Heart right ventricle (tissue), 16 donors: Measurements from ENCODE around the gene NXPH2. TPM values are rescaled to one million over a fixed set of nuclear protein-coding genes. Genes with fewer than 3 reads are reported as not detected.
"Not testable (repeated sequence)": the region's sequence is repeated elsewhere in the genome, so short reads cannot be mapped to it uniquely, and the experiment has no call there.

Experiments used
- ATAC-seq, 8 donors: fragments of 200-7000 bp; cut with Tn5 transposase; one replicate each; pipeline ENCODE4 v1.9.1; 2020; ENCODE audit warnings: mild to moderate bottlenecking in 8 of 8, moderate library complexity in 8 of 8, moderate number of reproducible peaks in 1 of 8
- DNase-seq, 2 donors: peaks; one replicate each; pipeline ENCODE4 v3.0.0-alpha.2; 2020
- H3K27ac ChIP-seq, 10 donors: fragments of 200-600 bp; sonication (generic) in 2 of 10; one replicate each; pipeline versions ENCODE4 v1.5.0 to v1.8.0; 2020 to 2022; ENCODE audit warnings: mild to moderate bottlenecking in 3 of 10
- H3K27me3 ChIP-seq, 7 donors: fragments of 200-600 bp; one replicate each; pipeline ENCODE4 v1.8.0; 2021 to 2022; ENCODE audit warnings: mild to moderate bottlenecking in 2 of 7
- H3K36me3 ChIP-seq, 9 donors: fragments of 200-600 bp; sonication (generic) in 1 of 9; one replicate each; pipeline versions ENCODE4 v1.5.0 to v1.8.0; 2020 to 2022; ENCODE audit warnings: mild to moderate bottlenecking in 2 of 9
- H3K4me1 ChIP-seq, 9 donors: fragments of 200-600 bp; sonication (generic) in 1 of 9; one replicate each; pipeline versions ENCODE4 v1.5.0 to v1.8.0; 2020 to 2022; ENCODE audit warnings: mild to moderate bottlenecking in 4 of 9
- H3K4me3 ChIP-seq, 10 donors: fragments of 200-600 bp; sonication (generic) in 2 of 10; one replicate each; pipeline versions ENCODE4 v1.5.0 to v1.8.0; 2020 to 2022; ENCODE audit warnings: mild to moderate bottlenecking in 7 of 10, moderate library complexity in 2 of 10
- H3K9me3 ChIP-seq, 11 donors: fragments of 200-600 bp in 10 of 11; sonication (generic) in 2 of 11; one replicate each; pipeline versions ENCODE4 v1.5.0 to v1.8.0; 2013 to 2022; ENCODE audit warnings: mild to moderate bottlenecking in 2 of 11, control low read depth in 1 of 11, moderate library complexity in 1 of 11
- WGBS, 2 donors: extraction: QIAGEN DNeasy Blood & Tissue Kit; methylation state at CpG; one replicate each; pipeline ENCODE4 v1.1.7; 2013; ENCODE audit warnings: inconsistent platforms in 1 of 2; 5-methylcytosine and 5-hydroxymethylcytosine counted together
- intact Hi-C, 10 donors: fragments of 100-400 bp; cut with DNase I; formaldehyde crosslinking; loops; one replicate each; pipeline versions ENCODE4 v1.11.1 to v1.14.2; 2022
- polyA plus RNA-seq, 2 donors: library from polyadenylated mRNA; stranded (reverse); fragments of 200-250 nt; gene quantifications; one replicate each; pipeline ENCODE4 v1.2.3, GENCODE V29; 2013
- total RNA-seq, 10 donors: library from RNA; stranded (reverse); fragmentation: NEBNext Ultra II Directional in 3 of 10; extraction: Animal tissue kit (Norgen Biotek cat#: 25700) in 3 of 10; gene quantifications; one replicate each; pipeline versions ENCODE4 v1.2.1 to v1.2.4, GENCODE V29; 2021 to 2023
- TF ChIP-seq, protein P1 (sequence below), 9 donors: fragments of 200-600 bp; sonication (generic) in 2 of 9; IDR thresholded peaks; one replicate each; pipeline versions ENCODE4 v1.5.0 to v1.8.0; 2021 to 2022; ENCODE audit warnings: antibody characterized with exemption in 9 of 9, mild to moderate bottlenecking in 5 of 9, moderate library complexity in 1 of 9
- donor health status: Arrhythmogenic right ventricular cardiomyopathy.
- donor health status: ischemic (EF 13 %, LVEDD 7.1; RV severe dilation, severe dysfunction).
- donor health status: healthy with polysubstance abuse.
- donor health status: DM: no; HTN: yes; CAD: no.
- donor health status: DM: no; HTN: no; CAD: no.
- donor health status: ischemic (EF 25% LVEDD 6.9; RV normal size, moderate dysfunction).
- donor health status: ischemic (EF 25% LVEDD 5.7; RV mildly dilated, moderate dysfunction).
- donor health status: healthy.
- donor health status: DM: yes; HTN: yes; CAD: no.
- donor health status: Ischemic cardiomyopathy.
- donor health status: ischemic (EF 35%, LVEDD 5.7; RV mildly dilated, moderate dysfunction).
- donor health status: nonischemic (EF 11% LVEDD 7.7; RV severe dilation, severe dysfunction).
- donor health status: DM: yes; HTN: yes; CAD: no.
- donor health status: PGD.
- donor health status: ischemic (EF 29% LVEDD 5.4; RV normal size, mild dysfunction).
- donor health status: nonischemic (EF 23%, LVEDD 6.1; RV moderate dilation, normal function).

The NXPH2 gene
- total and polyA plus RNA-seq, 12 donors: not detected

GRCh38 chr2:138742441-138743057 lies 37.6 kb downstream of the NXPH2 start:
- 81 to 85% methylated on average over 4 of the region's 4 CpGs for WGBS, 2 donors

DNA sequence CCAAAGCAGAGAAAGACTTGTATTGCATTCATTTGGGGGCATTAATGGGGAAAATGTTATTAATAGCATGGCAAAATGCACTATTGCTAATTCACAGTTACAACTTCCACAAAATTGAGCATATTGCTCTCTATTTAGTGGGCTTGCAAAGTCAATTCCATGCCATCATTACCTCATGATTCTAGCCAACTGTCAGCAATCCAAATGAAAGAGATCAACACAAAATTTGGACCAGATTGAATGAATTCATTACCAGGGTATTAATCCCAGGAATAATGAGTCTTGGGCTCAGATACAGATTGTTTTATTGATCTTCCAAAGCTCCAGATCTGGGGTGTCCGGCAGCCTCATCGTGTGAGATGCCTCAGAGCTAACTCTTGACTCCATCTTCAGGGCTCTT lies 38.3 kb downstream of the NXPH2 start:
- no peaks in the 10 kb centered on the region for H3K36me3 ChIP-seq
- peaks cover 0 to 9% (median 0%) of the 10 kb centered on the region in 11 donors for H3K9me3 ChIP-seq
- H3K27me3 ChIP-seq: no peaks in the 10 kb centered on the region
- intact Hi-C loops: no loop called here
- WGBS, 2 donors: 96 to 100% methylated on average over 2 of the region's 2 CpGs
- no peak overlapping the region for H3K4me3 ChIP-seq
- DNase-seq: no peak
- no peaks in the 10 kb centered on the region for H3K4me1 ChIP-seq
- ATAC-seq: no peak
- H3K27ac ChIP-seq: no peak overlapping the region
- TF ChIP-seq, protein P1, sequence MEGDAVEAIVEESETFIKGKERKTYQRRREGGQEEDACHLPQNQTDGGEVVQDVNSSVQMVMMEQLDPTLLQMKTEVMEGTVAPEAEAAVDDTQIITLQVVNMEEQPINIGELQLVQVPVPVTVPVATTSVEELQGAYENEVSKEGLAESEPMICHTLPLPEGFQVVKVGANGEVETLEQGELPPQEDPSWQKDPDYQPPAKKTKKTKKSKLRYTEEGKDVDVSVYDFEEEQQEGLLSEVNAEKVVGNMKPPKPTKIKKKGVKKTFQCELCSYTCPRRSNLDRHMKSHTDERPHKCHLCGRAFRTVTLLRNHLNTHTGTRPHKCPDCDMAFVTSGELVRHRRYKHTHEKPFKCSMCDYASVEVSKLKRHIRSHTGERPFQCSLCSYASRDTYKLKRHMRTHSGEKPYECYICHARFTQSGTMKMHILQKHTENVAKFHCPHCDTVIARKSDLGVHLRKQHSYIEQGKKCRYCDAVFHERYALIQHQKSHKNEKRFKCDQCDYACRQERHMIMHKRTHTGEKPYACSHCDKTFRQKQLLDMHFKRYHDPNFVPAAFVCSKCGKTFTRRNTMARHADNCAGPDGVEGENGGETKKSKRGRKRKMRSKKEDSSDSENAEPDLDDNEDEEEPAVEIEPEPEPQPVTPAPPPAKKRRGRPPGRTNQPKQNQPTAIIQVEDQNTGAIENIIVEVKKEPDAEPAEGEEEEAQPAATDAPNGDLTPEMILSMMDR (IDR thresholded peaks at IDR 0.05): no peak

More at GRCh38 chr2:138742441-138743057, 37.6 kb downstream of the NXPH2 start:
- no peak for DNase-seq
- H3K27ac ChIP-seq: no peak overlapping the region
- H3K4me1 ChIP-seq: no peaks in the 10 kb centered on the region
- no peak overlapping the region for H3K4me3 ChIP-seq
- intact Hi-C loops: no loop called here
- no peaks in the 10 kb centered on the region for H3K36me3 ChIP-seq
- TF ChIP-seq, protein P1 (IDR thresholded peaks at IDR 0.05): no peak
- no peak for ATAC-seq
- peaks cover 0 to 2% (median 0%) of the 10 kb centered on the region in 11 donors for H3K9me3 ChIP-seq
- no peaks in the 10 kb centered on the region for H3K27me3 ChIP-seq

DNA sequence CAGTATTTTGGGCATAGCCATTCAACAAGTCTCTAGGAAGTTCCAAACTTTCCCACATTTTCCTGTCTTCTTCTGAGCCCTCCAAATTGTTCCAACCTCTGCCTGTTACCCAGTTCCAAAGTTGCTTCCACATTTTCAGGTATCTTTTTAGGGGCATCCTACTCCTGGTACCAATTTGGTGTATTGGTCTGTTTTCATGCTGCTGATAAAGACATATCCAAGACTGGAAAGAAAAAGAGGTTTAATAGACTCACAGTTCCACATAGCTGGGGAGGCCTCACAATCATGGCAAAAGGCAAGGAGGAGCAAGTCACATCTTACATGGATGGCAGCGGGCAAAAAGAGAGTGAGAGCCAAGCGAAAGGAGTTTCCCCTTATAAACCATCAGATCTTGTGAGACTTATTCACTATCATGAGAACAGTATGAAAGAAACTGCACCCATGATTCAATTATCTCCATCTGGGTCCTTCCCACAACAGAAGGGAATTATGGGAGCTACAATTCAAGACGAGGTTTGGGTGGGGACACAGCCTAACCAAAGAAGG lies 43.1 kb downstream of the NXPH2 start:
- intact Hi-C loops, DNase-seq, H3K36me3 ChIP-seq, H3K4me3 ChIP-seq, H3K27ac ChIP-seq, ATAC-seq, H3K4me1 ChIP-seq, H3K27me3 ChIP-seq: not testable (repeated sequence)
- H3K9me3 ChIP-seq: peaks cover 0 to 24% (median 0%) of the 10 kb centered on the region in 11 donors
- 89 to 90% methylated on average over 3 of the region's 3 CpGs for WGBS, 2 donors

- intact Hi-C loops: loop anchor here in 1 of 10 donors (5.0 kb wide), 1 partner anchor 235 kb away; no protein-coding TSS in a partner anchor
- DNase-seq (no peak), ATAC-seq (no peak)
- no peak overlapping the region for H3K27ac ChIP-seq
- H3K27me3 ChIP-seq: no peaks in the 10 kb centered on the region
- peaks cover 0 to 24% (median 0%) of the 10 kb centered on the region in 11 donors for H3K9me3 ChIP-seq
- no peak overlapping the region for H3K4me3 ChIP-seq
- H3K4me1 ChIP-seq: no peaks in the 10 kb centered on the region
- no peaks in the 10 kb centered on the region for H3K36me3 ChIP-seq
- TF ChIP-seq, protein P1 (IDR thresholded peaks at IDR 0.05): no peak
- 81 to 86% methylated on average over 1 of the region's 1 CpG for WGBS, 2 donors
These were observed 47.5 kb downstream of the NXPH2 start for GRCh38 chr2:138732651-138733050.

- H3K36me3 ChIP-seq: no peaks in the 10 kb centered on the region
- no peaks in the 10 kb centered on the region for H3K27me3 ChIP-seq
- no peaks in the 10 kb centered on the region for H3K4me1 ChIP-seq
- intact Hi-C loops: loop anchor here in 1 of 10 donors (5.0 kb wide), 1 partner anchor 237 kb away; no protein-coding TSS in a partner anchor
- no peak for DNase-seq
- no peak overlapping the region for H3K27ac ChIP-seq
- 82 to 88% methylated on average over 3 of the region's 3 CpGs for WGBS, 2 donors
- no peak overlapping the region for H3K4me3 ChIP-seq
- TF ChIP-seq, protein P1 (IDR thresholded peaks at IDR 0.05): no peak
- ATAC-seq: no peak
- H3K9me3 ChIP-seq: peaks cover 0 to 4% (median 0%) of the 10 kb centered on the region in 11 donors
These were observed 49.6 kb downstream of the NXPH2 start for GRCh38 chr2:138730497-138731030.
